GM19372 (cell line): ENCODE measurements around the gene NFYC.

Experiments
- ATAC-seq: cut with Tn5 transposase; IDR thresholded peaks from one replicate; pipeline ENCODE4 v1.9.1; 2021; ENCODE audit warnings: mild to moderate bottlenecking, low read depth, moderate library complexity; ENCODE audit not compliant: unreplicated experiment

NFYC gene

DNA sequence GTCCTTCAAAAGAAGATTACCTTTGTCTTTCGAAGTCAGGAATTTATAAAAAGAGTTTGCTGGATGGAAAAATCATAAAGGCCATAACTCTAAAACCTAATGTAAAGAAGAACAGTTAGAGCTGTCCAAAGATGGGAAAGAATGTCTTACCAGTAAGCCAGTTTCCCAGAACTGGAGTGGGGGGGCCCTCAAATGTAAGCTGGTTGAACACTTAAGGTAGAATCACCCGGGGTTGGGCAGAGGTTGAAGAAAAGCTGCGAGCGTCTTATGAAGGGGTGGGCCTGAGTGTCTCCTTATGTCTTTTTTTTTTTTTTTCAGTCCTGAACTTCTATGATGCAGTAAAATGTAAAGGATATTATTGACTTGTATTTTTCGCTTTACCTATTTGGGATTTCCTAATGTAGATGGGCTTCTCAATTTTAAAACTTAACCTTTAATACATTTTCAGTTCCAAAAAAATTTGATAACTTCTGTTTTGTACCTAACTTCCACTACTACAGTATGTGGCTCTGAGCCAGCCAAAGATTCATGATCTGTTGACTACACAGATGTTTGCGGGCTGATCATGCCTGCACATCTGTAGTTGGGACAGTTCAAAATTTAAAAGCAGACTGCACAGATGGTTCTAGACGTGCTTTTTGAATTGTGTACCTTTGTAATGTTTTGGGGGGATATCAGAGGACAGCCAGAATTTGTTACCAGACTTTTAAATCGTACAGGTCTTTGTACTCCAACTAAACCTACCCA, 43.6 kb downstream of the NFYC start:
- ATAC-seq: no peak

DNA sequence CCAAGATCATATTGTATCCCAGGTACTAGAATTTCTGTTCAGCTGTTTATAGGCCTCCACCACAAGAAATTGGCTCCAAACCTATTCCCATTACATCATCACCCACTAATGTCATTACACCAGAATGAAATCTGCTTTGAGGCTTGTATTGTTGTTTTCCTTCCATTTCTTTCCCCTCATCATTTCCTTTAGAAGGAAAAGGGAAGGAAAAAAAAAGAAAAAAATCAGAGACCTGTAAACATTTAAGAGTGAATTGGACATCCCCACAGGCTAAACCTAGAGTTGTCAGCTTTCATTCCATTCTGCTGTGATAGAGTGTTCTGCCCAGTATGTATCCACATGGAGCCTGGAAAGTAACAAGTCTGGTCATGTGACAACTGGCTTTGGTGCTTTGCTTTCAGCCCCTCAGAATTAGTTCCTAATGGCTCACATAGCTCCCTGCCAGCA, 44.6 kb downstream of the NFYC start:
- no peak for ATAC-seq

GRCh38 chr1:40738831-40739230, 47.3 kb downstream of the NFYC start:
- ATAC-seq: no peak

- ATAC-seq: no peak
These were observed 48.0 kb downstream of the NFYC start for GRCh38 chr1:40739455-40740008.

GRCh38 chr1:40740039-40740996, 48.8 kb downstream of the NFYC start:
- no peak for ATAC-seq

DNA sequence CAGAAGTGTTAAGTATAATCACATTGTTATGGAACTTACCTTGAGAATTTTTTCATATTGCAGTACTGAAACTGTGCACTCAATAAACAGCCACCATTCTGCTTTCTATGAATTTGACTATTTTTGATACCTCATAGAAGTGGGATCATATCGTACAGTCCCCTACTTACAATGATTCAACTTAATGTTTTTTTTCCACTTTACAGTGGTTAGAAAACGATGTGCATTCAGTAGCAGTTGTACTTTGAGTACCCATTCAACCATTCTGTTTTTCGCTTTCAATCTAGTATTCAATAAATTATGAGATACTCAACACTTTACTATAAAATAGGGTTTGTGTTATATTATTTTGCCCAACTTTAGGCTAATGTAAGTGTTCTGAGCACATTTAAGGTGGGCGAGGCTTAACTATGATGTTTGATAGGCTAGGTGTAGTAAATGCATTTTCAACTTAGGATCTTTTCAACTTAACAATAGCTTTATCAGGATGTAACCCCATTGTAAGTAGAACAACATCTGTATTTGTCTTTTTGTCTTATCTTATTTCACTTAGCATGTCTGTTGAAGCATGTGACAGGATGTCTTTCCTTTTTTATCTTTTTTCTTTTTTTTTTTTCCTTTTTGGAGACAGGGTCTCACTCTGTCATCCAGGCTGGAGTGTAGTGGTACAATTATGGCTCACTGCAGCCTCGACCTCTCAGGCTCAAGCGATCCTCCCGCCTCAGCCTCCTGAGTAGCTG, 49.7 kb downstream of the NFYC start:
- ATAC-seq: no peak

GRCh38 chr1:40742363-40743061, 51.0 kb downstream of the NFYC start:
- no peak for ATAC-seq

- ATAC-seq: no peak
These were observed 51.9 kb downstream of the NFYC start for GRCh38 chr1:40743452-40743851.

DNA sequence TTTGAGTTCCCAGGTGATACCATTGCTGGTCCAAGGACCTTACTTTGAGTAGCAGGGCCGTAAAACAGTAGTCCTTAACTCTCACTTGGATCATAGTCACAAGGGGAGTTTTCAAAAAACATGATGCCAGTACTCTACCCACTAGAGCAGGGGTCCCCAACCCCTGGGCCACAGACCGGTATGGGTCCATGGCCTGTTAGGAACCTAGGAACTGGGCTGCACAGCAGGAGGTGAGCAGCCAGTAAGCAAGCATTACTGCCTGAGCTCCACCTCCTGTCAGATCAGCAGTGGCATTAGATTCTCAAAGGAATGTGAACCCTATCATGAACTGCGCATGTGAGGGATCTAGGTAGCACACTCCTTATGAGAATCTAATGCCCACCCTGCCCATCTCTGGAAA, 52.4 kb downstream of the NFYC start:
- ATAC-seq: no peak

DNA sequence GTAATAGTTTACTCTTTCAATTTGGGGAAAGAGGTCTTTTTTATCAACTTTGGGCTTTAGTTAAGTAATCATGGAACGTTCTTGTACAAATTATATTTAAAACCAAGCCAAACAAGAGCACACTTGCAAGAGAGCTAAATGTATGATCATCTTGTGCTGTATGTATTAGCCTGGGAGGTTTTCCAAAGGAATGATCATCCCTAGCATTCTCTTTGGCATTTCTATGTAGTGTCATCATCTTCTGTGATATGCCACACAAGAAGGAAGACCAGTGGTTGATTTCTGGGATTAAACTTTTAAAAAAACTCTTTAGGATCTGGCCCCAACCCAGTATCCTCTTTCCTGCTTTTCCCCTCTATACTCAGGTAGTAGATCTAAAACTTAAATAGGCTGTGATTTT, 53.7 kb downstream of the NFYC start:
- no peak for ATAC-seq

DNA sequence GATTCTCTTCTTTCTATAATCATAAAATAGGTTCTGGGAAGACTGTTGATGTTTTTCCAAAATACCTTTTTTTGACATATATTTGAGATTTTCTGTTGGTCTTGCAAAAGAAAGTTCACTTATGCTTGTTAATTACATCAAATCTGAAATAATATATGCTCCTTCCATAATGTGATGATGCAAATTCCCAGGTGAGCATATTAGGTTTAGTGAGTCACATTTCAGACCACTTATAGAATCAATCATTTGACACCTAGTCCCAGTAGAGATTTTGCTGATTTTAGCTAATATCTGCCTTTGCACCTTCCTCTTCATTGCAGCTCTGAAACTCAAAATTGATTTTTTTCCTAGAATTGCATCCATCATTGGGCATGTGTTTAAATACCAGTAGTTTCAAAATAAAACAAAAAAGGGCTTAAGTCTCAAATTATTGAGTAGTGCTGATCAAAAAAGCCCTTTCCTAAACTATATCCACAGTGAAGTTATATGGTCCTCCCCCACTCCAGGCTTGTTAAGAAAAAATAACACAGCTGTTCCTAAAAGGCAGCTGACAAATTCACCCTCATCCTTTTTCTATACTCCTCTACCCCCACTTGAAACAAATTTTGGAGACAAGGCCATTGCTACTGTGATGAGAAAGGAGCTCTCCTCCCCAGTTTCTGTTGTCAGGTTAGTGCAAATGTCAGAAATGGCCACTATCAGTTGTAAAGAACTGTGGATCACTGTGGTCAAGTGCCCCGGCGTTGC, 55.0 kb downstream of the NFYC start:
- no peak for ATAC-seq

- ATAC-seq: no peak
These were observed 57.6 kb downstream of the NFYC start for GRCh38 chr1:40748841-40749718.

DNA sequence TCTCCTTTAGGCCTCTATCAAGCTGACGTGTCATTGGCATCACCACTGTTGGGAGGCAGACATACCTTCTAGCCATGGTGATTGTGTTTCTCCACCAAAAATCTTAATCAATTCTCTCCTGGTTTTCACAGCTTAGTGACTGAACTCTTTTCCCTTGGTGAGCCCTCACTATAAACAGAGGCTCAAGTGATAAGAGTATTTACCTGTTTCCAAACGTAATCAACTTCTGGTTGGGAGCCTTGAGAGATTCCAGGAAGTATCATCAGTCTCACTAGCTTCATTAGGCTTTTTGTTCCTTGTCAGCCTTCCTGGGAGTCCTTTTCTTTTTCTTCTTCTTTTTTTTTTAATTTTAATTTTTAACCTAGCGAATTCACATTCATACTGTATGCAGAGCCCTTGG, 58.3 kb downstream of the NFYC start:
- no peak for ATAC-seq

GRCh38 chr1:40750451-40750908, 59.0 kb downstream of the NFYC start:
- no peak for ATAC-seq

GRCh38 chr1:40751802-40752201, 60.3 kb downstream of the NFYC start:
- no peak for ATAC-seq

DNA sequence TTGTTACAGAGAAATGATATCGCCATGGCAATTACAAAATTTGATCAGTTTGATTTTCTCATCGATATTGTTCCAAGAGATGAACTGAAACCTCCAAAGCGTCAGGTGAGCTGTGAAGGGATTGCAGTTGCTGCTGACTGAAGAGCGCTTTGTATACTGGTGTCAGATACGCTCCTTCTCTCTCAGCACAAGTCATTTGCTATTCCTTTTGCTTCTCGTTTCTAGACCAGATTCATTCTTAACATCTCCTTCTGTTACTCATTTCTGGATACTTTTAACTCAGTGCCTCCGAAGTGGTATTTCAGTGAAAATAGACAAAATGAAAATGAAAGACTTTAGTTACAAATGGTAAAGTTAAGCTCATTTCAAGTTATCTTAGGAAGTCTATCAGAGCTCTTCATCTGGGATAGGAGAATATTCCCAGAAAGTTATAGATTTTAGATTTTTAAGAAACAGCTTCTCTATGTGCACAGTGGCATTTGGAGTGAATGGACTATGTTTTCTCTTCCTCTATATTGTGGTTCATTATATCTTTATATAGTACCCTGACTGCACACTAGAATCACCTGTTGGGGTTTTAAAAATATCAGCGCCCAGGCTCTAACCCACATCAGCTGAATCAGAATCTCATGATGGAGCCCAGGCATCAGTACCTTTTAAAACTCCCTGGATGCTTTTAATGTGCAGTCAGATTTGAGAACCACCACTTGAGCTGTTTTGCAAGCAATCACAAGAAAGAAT, 61.8 kb downstream of the NFYC start:
- no peak for ATAC-seq

DNA sequence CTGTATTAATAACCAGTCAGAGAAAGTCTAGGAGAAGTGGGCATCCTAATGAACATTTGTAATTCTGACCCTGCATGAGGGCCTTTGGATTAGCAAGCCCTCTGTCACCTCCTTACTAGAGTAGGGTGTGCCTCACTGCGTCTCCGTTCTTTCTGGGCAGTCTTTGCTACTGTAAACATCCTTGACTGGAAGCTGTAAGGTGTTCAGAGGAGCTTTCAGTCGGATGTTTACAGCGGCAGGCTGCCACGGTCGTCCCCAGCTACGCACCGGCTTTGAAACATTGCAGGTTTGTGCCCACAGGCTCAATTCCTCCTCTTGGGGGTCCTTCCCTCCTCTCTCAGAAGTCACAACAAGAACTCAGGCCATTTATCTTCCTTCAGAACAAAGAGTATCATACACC, 62.7 kb downstream of the NFYC start:
- ATAC-seq: no peak

DNA sequence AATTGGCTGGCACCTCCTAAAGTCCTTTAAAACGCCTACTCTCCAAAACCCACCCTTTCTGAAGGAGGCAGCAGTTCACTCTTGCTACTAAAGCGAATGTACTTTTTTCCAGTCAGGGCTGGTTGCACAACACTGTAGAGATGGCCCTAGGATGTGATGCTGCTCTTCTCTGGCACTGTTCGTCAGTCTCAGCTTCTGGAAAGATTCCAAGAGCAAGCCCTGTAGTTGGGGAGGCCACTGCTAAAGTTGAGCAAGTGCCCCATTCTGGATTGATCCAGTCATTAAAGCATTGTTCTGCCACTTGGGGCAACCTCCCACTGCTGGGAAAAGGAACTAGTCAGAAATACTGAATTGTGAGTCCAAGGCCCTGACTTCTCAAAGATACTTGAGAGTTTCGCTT, 63.6 kb downstream of the NFYC start:
- ATAC-seq: no peak
